Stimulated activated CD4-positive, alpha-beta T cell treated with anti-CD3 and anti-CD28 coated beads, Interleukin-4, amount 100 ng/mL, for 48 hours (primary cell): ENCODE data around the gene PRAMEF1.
"Not testable (repeated sequence)": the region's sequence is repeated elsewhere in the genome, so short reads cannot be mapped to it uniquely, and the experiment has no call there.

Experiments used
- DNase-seq, 2 donors: peaks; one replicate each; pipeline ENCODE4 v3.0.0-alpha.2; 2020; ENCODE audit warnings: low read depth in 2 of 2

PRAMEF1 gene

GRCh38 chr1:12776801-12777557 is 14.2 kb upstream of the PRAMEF1 start:
- no peak for DNase-seq

GRCh38 chr1:12778061-12778460 is 13.1 kb upstream of the PRAMEF1 start:
- DNase-seq: no peak

GRCh38 chr1:12778907-12779306 is 12.3 kb upstream of the PRAMEF1 start:
- DNase-seq: no peak

GRCh38 chr1:12781488-12781887 is 9.7 kb upstream of the PRAMEF1 start:
- not testable (repeated sequence) for DNase-seq

- DNase-seq: not testable (repeated sequence)
Measured at GRCh38 chr1:12783783-12784182, 7.4 kb upstream of the PRAMEF1 start.

- DNase-seq: not testable (repeated sequence)
Measured at GRCh38 chr1:12784729-12785128, 6.5 kb upstream of the PRAMEF1 start.

GRCh38 chr1:12798911-12799310 is 7.7 kb downstream of the PRAMEF1 start:
- no peak for DNase-seq

- no peak for DNase-seq
Measured at GRCh38 chr1:12799730-12800129, 8.5 kb downstream of the PRAMEF1 start.

GRCh38 chr1:12809933-12810332 is 18.7 kb downstream of the PRAMEF1 start:
- no peak for DNase-seq

- no peak for DNase-seq
Measured at GRCh38 chr1:12810691-12811408, 19.7 kb downstream of the PRAMEF1 start.

GRCh38 chr1:12811409-12811784 is 20.2 kb downstream of the PRAMEF1 start:
- DNase-seq: no peak

- not testable (repeated sequence) for DNase-seq
Measured at GRCh38 chr1:12819061-12819460, 27.9 kb downstream of the PRAMEF1 start.

GRCh38 chr1:12831310-12831709 is 40.1 kb downstream of the PRAMEF1 start, which contains the start of gene PRAMEF11:
Gene PRAMEF11, minus strand, starts transcription at chr1:12831410. Its CDS starts 2,621 bp downstream, at chr1:12828789.
- not testable (repeated sequence) for DNase-seq

GRCh38 chr1:12833251-12833650 is 42.1 kb downstream of the PRAMEF1 start:
- DNase-seq: not testable (repeated sequence)
